Small intestine (tissue), 7 donors: ENCODE measurements around the gene CELF2. TPM values are rescaled to one million over a fixed set of nuclear protein-coding genes. Genes with fewer than 3 reads are reported as not detected.

ENCODE experiments used
- DNase-seq, 2 donors: peaks; one replicate each; pipeline versions ENCODE4 v3.0.0 to v3.0.0-alpha.2; 2013
- FAIRE-seq: peaks from 2 replicates; lab custom pipeline; 2012; peaks lifted over from hg19 to GRCh38; lab: Jason Lieb, UNC
- H3K27ac ChIP-seq, 3 donors: one replicate each; pipeline ENCODE4 v1.5.1; 2013; ENCODE audit warnings: low read length in 2 of 3, mild to moderate bottlenecking in 2 of 3, control low read depth in 1 of 3, inconsistent platforms in 1 of 3, low read depth in 1 of 3, moderate library complexity in 1 of 3
- H3K27me3 ChIP-seq, 3 donors: one replicate each; pipeline ENCODE4 v1.6.1; 2013; ENCODE audit warnings: low read length in 3 of 3, inconsistent platforms in 1 of 3; ENCODE audit not compliant: control insufficient read depth in 3 of 3, insufficient read depth in 3 of 3
- H3K36me3 ChIP-seq, 3 donors: one replicate each; pipeline ENCODE4 v1.6.1; 2013; ENCODE audit warnings: low read length in 3 of 3, inconsistent platforms in 1 of 3, low read depth in 1 of 3, mild to moderate bottlenecking in 1 of 3, moderate library complexity in 1 of 3; ENCODE audit not compliant: control insufficient read depth in 3 of 3, insufficient read depth in 2 of 3
- H3K4me1 ChIP-seq, 3 donors: one replicate each; pipeline ENCODE4 v1.6.1; 2013; ENCODE audit warnings: low read length in 2 of 3, inconsistent platforms in 1 of 3, low read depth in 1 of 3, mild to moderate bottlenecking in 1 of 3, moderate library complexity in 1 of 3; ENCODE audit not compliant: control insufficient read depth in 3 of 3, insufficient read depth in 2 of 3
- H3K4me3 ChIP-seq, 3 donors: one replicate each; pipeline ENCODE4 v1.5.1; 2013; ENCODE audit warnings: low read length in 3 of 3, control low read depth in 1 of 3, inconsistent platforms in 1 of 3, low read depth in 1 of 3, mild to moderate bottlenecking in 1 of 3, moderate library complexity in 1 of 3
- H3K9me3 ChIP-seq, 2 donors: one replicate each; pipeline ENCODE4 v1.6.1; 2013; ENCODE audit warnings: low read depth in 1 of 2, low read length in 1 of 2; ENCODE audit not compliant: control insufficient read depth in 2 of 2, insufficient read depth in 1 of 2
- WGBS, 3 donors: extraction: QIAGEN DNeasy Blood & Tissue Kit; methylation state at CpG; one replicate each; pipeline ENCODE4 v1.1.7; 2013; 5-methylcytosine and 5-hydroxymethylcytosine counted together
- polyA plus RNA-seq, 4 donors: library from polyadenylated mRNA; stranded (reverse) in 3 of 4; unstranded in 1 of 4; fragments of 200-250 nt in 3 of 4; fragments of 120-200 nt in 1 of 4; gene quantifications; one replicate each; pipeline versions ENCODE4 v1.2.1 to v1.2.3, GENCODE V29; 2013
- donor health status: healthy with polysubstance abuse.
- donor health status: control.
- donor health status: control.
- donor health status: Bipolar disorder and iron deficiency.
- donor health status: healthy.

The CELF2 gene
- polyA plus RNA-seq, 4 donors: 1.8 to 11.6 (median 6.1) TPM

GRCh38 chr10:11245510-11245909 lies 227.8 kb downstream of the CELF2 start:
- FAIRE-seq: no peak
- H3K9me3 ChIP-seq: no peaks in the 10 kb centered on the region
- no peak overlapping the region for H3K4me3 ChIP-seq
- 72 to 81% (median 80%) methylated on average over 8 of the region's 8 CpGs for WGBS, 3 donors
- no peak for DNase-seq
- no peak overlapping the region for H3K27ac ChIP-seq
- no peaks in the 10 kb centered on the region for H3K27me3 ChIP-seq
- peaks cover 0 to 4% (median 0%) of the 10 kb centered on the region in 3 donors for H3K4me1 ChIP-seq
- peaks cover 0 to 4% (median 2%) of the 10 kb centered on the region in 3 donors for H3K36me3 ChIP-seq

- no peak for FAIRE-seq
These were observed 228.4 kb downstream of the CELF2 start for GRCh38 chr10:11245981-11246590.

GRCh38 chr10:11246752-11247467 lies 229.2 kb downstream of the CELF2 start:
- peaks cover 0 to 4% (median 4%) of the 10 kb centered on the region in 3 donors for H3K36me3 ChIP-seq
- no peak for FAIRE-seq

More at GRCh38 chr10:11245981-11246590, 228.4 kb downstream of the CELF2 start:
- no peak for DNase-seq
- 95 to 97% (median 95%) methylated on average over 9 of the region's 9 CpGs for WGBS, 3 donors
- Histone ChIP-seq H3K27me3 (no peaks in the 10 kb centered on the region), H3K9me3 (no peaks in the 10 kb centered on the region), H3K4me1 (peaks cover 0 to 4% (median 0%) of the 10 kb centered on the region in 3 donors), H3K4me3 (no peak overlapping the region), H3K27ac (no peak overlapping the region), H3K36me3 (peaks cover 0 to 4% (median 4%) of the 10 kb centered on the region in 3 donors)

GRCh38 chr10:11249152-11249807 lies 231.6 kb downstream of the CELF2 start:
- Histone ChIP-seq H3K4me1 (no peaks in the 10 kb centered on the region), H3K27me3 (no peaks in the 10 kb centered on the region), H3K27ac (no peak overlapping the region), H3K4me3 (no peak overlapping the region), H3K36me3 (peaks cover 0 to 4% (median 4%) of the 10 kb centered on the region in 3 donors), H3K9me3 (no peaks in the 10 kb centered on the region)
- no peak for FAIRE-seq
- DNase-seq: no peak
- WGBS, 3 donors: 71 to 89% (median 88%) methylated on average over 10 of the region's 10 CpGs

More at GRCh38 chr10:11246752-11247467, 229.2 kb downstream of the CELF2 start:
- H3K4me1 ChIP-seq: peaks cover 0 to 4% (median 0%) of the 10 kb centered on the region in 3 donors
- H3K27me3 ChIP-seq: no peaks in the 10 kb centered on the region
- no peak overlapping the region for H3K4me3 ChIP-seq
- no peaks in the 10 kb centered on the region for H3K9me3 ChIP-seq
- H3K27ac ChIP-seq: no peak overlapping the region
- no peak for DNase-seq
- WGBS, 3 donors: 88 to 94% (median 91%) methylated on average over 24 of the region's 24 CpGs

GRCh38 chr10:11249808-11250195 lies 232.1 kb downstream of the CELF2 start:
- H3K27ac ChIP-seq: no peak overlapping the region
- FAIRE-seq (no peak), DNase-seq (no peak)
- no peaks in the 10 kb centered on the region for H3K9me3 ChIP-seq
- peaks cover 0 to 4% (median 4%) of the 10 kb centered on the region in 3 donors for H3K36me3 ChIP-seq
- no peaks in the 10 kb centered on the region for H3K27me3 ChIP-seq
- no peak overlapping the region for H3K4me3 ChIP-seq
- no peaks in the 10 kb centered on the region for H3K4me1 ChIP-seq
- WGBS, 3 donors: 81 to 84% (median 82%) methylated on average over 2 of the region's 2 CpGs

GRCh38 chr10:11250304-11250703 lies 232.6 kb downstream of the CELF2 start:
- Histone ChIP-seq H3K27me3 (no peaks in the 10 kb centered on the region), H3K4me1 (no peaks in the 10 kb centered on the region), H3K27ac (no peak overlapping the region), H3K4me3 (no peak overlapping the region), H3K9me3 (no peaks in the 10 kb centered on the region), H3K36me3 (peaks cover 0 to 4% (median 4%) of the 10 kb centered on the region in 3 donors)
- DNase-seq (no peak), FAIRE-seq (no peak)
- WGBS, 3 donors: 89 to 94% (median 93%) methylated on average over 5 of the region's 5 CpGs

- Histone ChIP-seq H3K27ac (no peak overlapping the region), H3K27me3 (no peaks in the 10 kb centered on the region), H3K9me3 (no peaks in the 10 kb centered on the region), H3K4me1 (no peaks in the 10 kb centered on the region), H3K4me3 (no peak overlapping the region), H3K36me3 (peaks cover 0 to 4% (median 4%) of the 10 kb centered on the region in 3 donors)
- no peak for FAIRE-seq
- WGBS, 3 donors: 87 to 92% (median 88%) methylated on average over 7 of the region's 7 CpGs
- no peak for DNase-seq
These were observed 235.2 kb downstream of the CELF2 start for GRCh38 chr10:11252887-11253286.

- Histone ChIP-seq H3K36me3 (peaks cover 0 to 6% (median 4%) of the 10 kb centered on the region in 3 donors), H3K27ac (no peak overlapping the region), H3K27me3 (no peaks in the 10 kb centered on the region), H3K9me3 (no peaks in the 10 kb centered on the region), H3K4me1 (no peaks in the 10 kb centered on the region), H3K4me3 (no peak overlapping the region)
- FAIRE-seq (no peak), DNase-seq (no peak)
- 92 to 94% (median 93%) methylated on average over 10 of the region's 10 CpGs for WGBS, 3 donors
These were observed 235.8 kb downstream of the CELF2 start for GRCh38 chr10:11253385-11254002.
